HFFc6 (cell line): ENCODE data around the gene LRRC14B. TPM values are rescaled to one million over a fixed set of nuclear protein-coding genes. Genes with fewer than 3 reads are reported as not detected.

Experiments used
- DNase-seq: peaks from one replicate; pipeline ENCODE4 v3.0.0-alpha.2; 2018
- H3K27ac Mint-ChIP-seq: 2 replicates; pipeline ENCODE4 v1.8.0; 2020; ENCODE audit warnings: mild to moderate bottlenecking, mixed read lengths
- H3K27me3 Mint-ChIP-seq: 2 replicates; pipeline ENCODE4 v1.8.0; 2021; ENCODE audit warnings: mild to moderate bottlenecking, moderate library complexity, mixed read lengths; ENCODE audit not compliant: insufficient read depth
- H3K36me3 Mint-ChIP-seq: 2 replicates; pipeline ENCODE4 v1.8.0; 2021; ENCODE audit warnings: low read depth, mixed read lengths
- H3K4me1 Mint-ChIP-seq: 2 replicates; pipeline ENCODE4 v1.8.0; 2020; ENCODE audit warnings: low read depth, mixed read lengths
- H3K4me3 Mint-ChIP-seq: 2 replicates; pipeline ENCODE4 v1.8.0; 2020; ENCODE audit warnings: mild to moderate bottlenecking, moderate library complexity, mixed read lengths
- H3K9me3 Mint-ChIP-seq: 2 replicates; pipeline ENCODE4 v1.8.0; 2020; ENCODE audit warnings: mild to moderate bottlenecking, mixed read lengths
- total RNA-seq, 6 experiments: library from RNA; stranded (reverse); fragmentation: NEBNext Ultra II Directional; extraction: Animal tissue kit (Norgen Biotek cat#: 25700); gene quantifications; 2 replicates in 1 of 6; 3 replicates in 5 of 6; pipeline ENCODE4 v1.2.3, GENCODE V29; 2021
- TF ChIP-seq, protein P1 (sequence below): fragments of 200-600 bp; sonication (generic); IDR thresholded peaks from 2 replicates; pipeline ENCODE4 v1.5.0; 2021; ENCODE audit warnings: antibody characterized with exemption, mild to moderate bottlenecking

Gene LRRC14B
- total RNA-seq, 6 experiments from 2014 or later: not detected

DNA sequence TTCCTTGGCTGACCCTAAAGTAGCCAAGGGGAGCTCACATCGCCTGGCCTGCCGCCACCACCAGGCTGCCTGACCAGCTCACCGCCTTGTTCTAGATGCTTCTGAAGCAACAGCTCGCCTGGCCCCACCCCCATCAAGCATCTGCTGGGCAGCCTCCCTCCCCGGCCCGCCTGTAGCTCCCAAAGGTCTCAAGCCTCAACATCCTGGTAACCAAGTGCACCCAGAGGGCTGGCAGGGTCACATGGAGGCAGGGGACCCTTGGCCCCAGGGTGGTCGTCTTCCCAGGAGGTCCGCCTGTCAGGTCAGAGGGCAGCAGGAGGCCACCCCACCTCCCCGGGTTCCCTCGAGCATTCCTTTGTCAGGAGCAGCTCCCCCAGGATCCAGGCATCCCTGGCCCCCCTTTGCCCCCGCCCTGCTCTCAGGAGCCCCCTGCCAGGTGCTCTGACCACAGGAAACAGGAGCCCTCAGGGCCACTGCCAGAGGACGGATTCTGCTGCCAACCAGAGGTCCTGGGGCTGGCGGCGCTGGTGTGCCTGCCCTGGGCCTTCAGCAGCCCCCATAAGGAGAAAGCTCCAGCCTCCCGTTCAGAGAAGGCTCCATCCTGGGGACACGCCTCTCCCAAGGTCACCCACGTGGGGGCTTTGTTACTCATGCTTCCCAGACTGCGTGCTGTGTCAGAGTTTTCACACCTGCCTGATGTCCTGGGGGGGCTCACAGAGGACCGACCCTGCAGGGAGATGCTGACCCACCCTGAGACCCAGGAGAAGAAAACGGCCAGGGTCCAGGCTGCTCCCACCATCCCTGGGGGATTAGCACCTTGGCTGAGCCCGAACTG is 3.5 kb upstream of the LRRC14B start:
- TF ChIP-seq, protein P1, sequence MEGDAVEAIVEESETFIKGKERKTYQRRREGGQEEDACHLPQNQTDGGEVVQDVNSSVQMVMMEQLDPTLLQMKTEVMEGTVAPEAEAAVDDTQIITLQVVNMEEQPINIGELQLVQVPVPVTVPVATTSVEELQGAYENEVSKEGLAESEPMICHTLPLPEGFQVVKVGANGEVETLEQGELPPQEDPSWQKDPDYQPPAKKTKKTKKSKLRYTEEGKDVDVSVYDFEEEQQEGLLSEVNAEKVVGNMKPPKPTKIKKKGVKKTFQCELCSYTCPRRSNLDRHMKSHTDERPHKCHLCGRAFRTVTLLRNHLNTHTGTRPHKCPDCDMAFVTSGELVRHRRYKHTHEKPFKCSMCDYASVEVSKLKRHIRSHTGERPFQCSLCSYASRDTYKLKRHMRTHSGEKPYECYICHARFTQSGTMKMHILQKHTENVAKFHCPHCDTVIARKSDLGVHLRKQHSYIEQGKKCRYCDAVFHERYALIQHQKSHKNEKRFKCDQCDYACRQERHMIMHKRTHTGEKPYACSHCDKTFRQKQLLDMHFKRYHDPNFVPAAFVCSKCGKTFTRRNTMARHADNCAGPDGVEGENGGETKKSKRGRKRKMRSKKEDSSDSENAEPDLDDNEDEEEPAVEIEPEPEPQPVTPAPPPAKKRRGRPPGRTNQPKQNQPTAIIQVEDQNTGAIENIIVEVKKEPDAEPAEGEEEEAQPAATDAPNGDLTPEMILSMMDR: no peak
- no peaks in the 10 kb centered on the region for H3K9me3 Mint-ChIP-seq
- H3K36me3 Mint-ChIP-seq: no peaks in the 10 kb centered on the region
- no peak for DNase-seq
- peak overlapping the region; percentile 34; the same call in 1 of the 2 replicates for H3K4me3 Mint-ChIP-seq
- H3K27ac Mint-ChIP-seq: no peak overlapping the region; the same call in 1 of the 2 replicates
- peaks cover 8% of the 10 kb centered on the region for H3K27me3 Mint-ChIP-seq
- peaks cover 13% of the 10 kb centered on the region for H3K4me1 Mint-ChIP-seq

GRCh38 chr5:188488-189481 is 2.5 kb upstream of the LRRC14B start:
- Mint-ChIP-seq H3K9me3 (no peaks in the 10 kb centered on the region), H3K4me3 (peak overlapping the region; percentile 34; the same call in 1 of the 2 replicates), H3K27me3 (peaks cover 8% of the 10 kb centered on the region), H3K36me3 (no peaks in the 10 kb centered on the region), H3K4me1 (peaks cover 13% of the 10 kb centered on the region), H3K27ac (peak overlapping the region; percentile 36; the same call in 1 of the 2 replicates)
- peak; percentile 79 for DNase-seq
- TF ChIP-seq, protein P1: peak; percentile 97

GRCh38 chr5:189486-189885 is 1.8 kb upstream of the LRRC14B start:
- TF ChIP-seq, protein P1: no peak
- H3K4me1 Mint-ChIP-seq: peaks cover 8% of the 10 kb centered on the region; the same call in 1 of the 2 replicates
- H3K36me3 Mint-ChIP-seq: no peaks in the 10 kb centered on the region
- H3K27ac Mint-ChIP-seq: no peak overlapping the region
- H3K4me3 Mint-ChIP-seq: no peak overlapping the region
- no peaks in the 10 kb centered on the region for H3K9me3 Mint-ChIP-seq
- H3K27me3 Mint-ChIP-seq: peaks cover 8% of the 10 kb centered on the region
- DNase-seq: no peak

GRCh38 chr5:189976-190365 is 1.3 kb upstream of the LRRC14B start:
- no peaks in the 10 kb centered on the region for H3K36me3 Mint-ChIP-seq
- no peak overlapping the region for H3K4me3 Mint-ChIP-seq
- peaks cover 8% of the 10 kb centered on the region; the same call in 1 of the 2 replicates for H3K4me1 Mint-ChIP-seq
- peaks cover 6% of the 10 kb centered on the region for H3K27me3 Mint-ChIP-seq
- H3K9me3 Mint-ChIP-seq: no peaks in the 10 kb centered on the region
- no peak overlapping the region for H3K27ac Mint-ChIP-seq
- TF ChIP-seq, protein P1: no peak
- DNase-seq: no peak

GRCh38 chr5:190366-191035 is 794 bp upstream of the LRRC14B start:
- H3K4me1 Mint-ChIP-seq: peaks cover 8% of the 10 kb centered on the region; the same call in 1 of the 2 replicates
- no peaks in the 10 kb centered on the region for H3K36me3 Mint-ChIP-seq
- TF ChIP-seq, protein P1: no peak
- H3K27me3 Mint-ChIP-seq: peaks cover 9% of the 10 kb centered on the region
- no peak overlapping the region for H3K27ac Mint-ChIP-seq
- H3K9me3 Mint-ChIP-seq: no peaks in the 10 kb centered on the region
- DNase-seq: no peak
- H3K4me3 Mint-ChIP-seq: no peak overlapping the region
